ENCODE data around the gene DAGLA. TPM values are rescaled to one million over a fixed set of nuclear protein-coding genes. Genes with fewer than 3 reads are reported as not detected.
"Not testable (repeated sequence)": the region's sequence is repeated elsewhere in the genome, so short reads cannot be mapped to it uniquely, and the experiment has no call there.

DAGLA gene
- total RNA-seq, 1 experiment from 2014 or later = 9.5 TPM

DNA sequence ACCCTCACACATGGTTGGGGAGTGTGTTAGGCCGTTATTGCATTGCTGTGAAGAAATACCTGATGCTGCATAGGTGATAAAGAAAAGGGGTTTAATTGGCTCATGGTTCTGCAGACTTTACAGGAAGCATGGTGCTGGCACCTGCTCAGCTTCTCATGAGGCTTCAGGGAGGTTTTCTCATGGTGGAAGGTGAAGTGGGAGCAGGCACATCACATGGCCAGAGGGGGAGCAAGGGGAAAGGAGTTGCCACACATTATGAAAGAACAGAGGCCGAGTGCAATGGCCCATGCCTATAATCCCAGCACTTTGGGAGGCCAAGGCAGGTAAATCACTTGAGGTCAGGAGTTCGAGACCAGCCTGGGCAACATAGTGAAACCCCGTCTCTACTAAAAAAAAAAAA is 19.2 kb upstream of the DAGLA start:
- H3K4me3 ChIP-seq (ENCODE audit: low read depth, low read length); H3K9me3 Mint-ChIP-seq (ENCODE audit: unreplicated experiment); H3K27me3 ChIP-seq (replicated peaks; ENCODE audit: control insufficient read depth, insufficient read depth, low read length); H3K36me3 ChIP-seq (ENCODE audit: control insufficient read depth, insufficient read depth, low read length); H3K4me3 Mint-ChIP-seq (ENCODE audit: unreplicated experiment); H3K36me3 Mint-ChIP-seq (ENCODE audit: insufficient read depth, unreplicated experiment); H3K9me3 ChIP-seq; BruUV-seq (replicated peaks); POLR2A ChIA-PET; intact Hi-C loops (cut with micrococcal nuclease; ENCODE audit: unreplicated experiment); H3K27me3 Mint-ChIP-seq (ENCODE audit: insufficient read depth, unreplicated experiment): not testable (repeated sequence)
- Mint-ChIP-seq H3K27ac (ENCODE audit: unreplicated experiment) (peak overlapping the region; percentile 26), H3K4me1 (ENCODE audit: low read depth, unreplicated experiment) (peaks cover 29% of the 10 kb centered on the region)
- CTCF ChIA-PET = interaction anchor here (0.7 kb wide), 1 partner anchor 72 kb away, joined by 4 read pairs; no protein-coding TSS in a partner anchor
- TF ChIP-seq, protein P1, sequence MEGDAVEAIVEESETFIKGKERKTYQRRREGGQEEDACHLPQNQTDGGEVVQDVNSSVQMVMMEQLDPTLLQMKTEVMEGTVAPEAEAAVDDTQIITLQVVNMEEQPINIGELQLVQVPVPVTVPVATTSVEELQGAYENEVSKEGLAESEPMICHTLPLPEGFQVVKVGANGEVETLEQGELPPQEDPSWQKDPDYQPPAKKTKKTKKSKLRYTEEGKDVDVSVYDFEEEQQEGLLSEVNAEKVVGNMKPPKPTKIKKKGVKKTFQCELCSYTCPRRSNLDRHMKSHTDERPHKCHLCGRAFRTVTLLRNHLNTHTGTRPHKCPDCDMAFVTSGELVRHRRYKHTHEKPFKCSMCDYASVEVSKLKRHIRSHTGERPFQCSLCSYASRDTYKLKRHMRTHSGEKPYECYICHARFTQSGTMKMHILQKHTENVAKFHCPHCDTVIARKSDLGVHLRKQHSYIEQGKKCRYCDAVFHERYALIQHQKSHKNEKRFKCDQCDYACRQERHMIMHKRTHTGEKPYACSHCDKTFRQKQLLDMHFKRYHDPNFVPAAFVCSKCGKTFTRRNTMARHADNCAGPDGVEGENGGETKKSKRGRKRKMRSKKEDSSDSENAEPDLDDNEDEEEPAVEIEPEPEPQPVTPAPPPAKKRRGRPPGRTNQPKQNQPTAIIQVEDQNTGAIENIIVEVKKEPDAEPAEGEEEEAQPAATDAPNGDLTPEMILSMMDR (IDR thresholded peaks at IDR 0.05; ENCODE audit: insufficient read depth in 1 of 2, low read depth in 1 of 2, low read length in 1 of 2, severe bottlenecking in 1 of 2, unreplicated experiment in 1 of 2) = peak; percentile 30 to 31
- peak in 1 of 2 experiments; percentile 59 for DNase-seq
- H3K4me1 ChIP-seq = peaks cover 47% of the 10 kb centered on the region

DNA sequence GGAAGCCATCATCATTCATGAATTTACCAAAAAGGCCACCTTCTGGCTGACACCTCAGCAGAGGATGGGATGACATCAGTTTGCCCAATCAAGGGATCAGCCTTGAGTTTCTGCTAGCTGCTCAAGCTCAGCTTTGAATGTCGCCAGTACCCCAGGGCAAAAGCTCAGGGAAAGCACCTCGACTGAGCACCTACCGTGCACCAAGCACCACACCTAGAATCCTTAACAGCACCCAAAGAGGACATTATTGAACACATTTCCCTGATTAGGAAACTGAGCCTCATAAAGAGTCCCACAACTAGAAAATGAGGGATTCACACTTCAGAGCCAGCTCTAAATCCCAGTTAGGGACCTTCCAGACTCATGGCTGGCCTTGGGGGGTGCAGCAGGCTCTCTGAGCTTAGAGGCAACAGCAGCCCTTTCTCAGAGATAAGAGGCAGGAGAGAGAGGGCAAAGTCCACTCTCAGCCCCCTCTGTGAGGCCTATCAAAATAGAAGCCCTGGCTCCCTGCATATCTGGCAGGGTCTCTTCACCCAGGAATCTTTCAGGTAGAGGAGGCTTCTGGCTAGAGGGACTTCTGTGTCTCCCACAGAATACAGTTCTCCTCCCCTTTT is 13.4 kb upstream of the DAGLA start:
- Mint-ChIP-seq H3K4me1 (ENCODE audit: low read depth, unreplicated experiment) (peaks cover 21% of the 10 kb centered on the region), H3K4me3 (ENCODE audit: unreplicated experiment) (peak overlapping the region; percentile 84), H3K27ac (ENCODE audit: unreplicated experiment) (peak overlapping the region; percentile 88), H3K9me3 (ENCODE audit: unreplicated experiment) (peaks cover 9% of the 10 kb centered on the region), H3K27me3 (ENCODE audit: insufficient read depth, unreplicated experiment) (no peaks in the 10 kb centered on the region), H3K36me3 (ENCODE audit: insufficient read depth, unreplicated experiment) (peaks cover 30% of the 10 kb centered on the region)
- ChIA-PET POLR2A (interaction anchor here (0.6 to 1.5 kb wide), 14 partner anchors 8 to 237 kb away, joined by 3 to 6 read pairs (median 4); partner anchors contain the start of genes CPSF7 and SDHAF2), CTCF (interaction anchor here (0.6 to 2.7 kb wide), 25 partner anchors 8 to 232 kb away, joined by 3 to 23 read pairs (median 5); partner anchors contain the start of genes DAGLA, FEN1 and TMEM258)
- peak; percentile 89 to 93 for DNase-seq
- Histone ChIP-seq H3K27me3 (replicated peaks; ENCODE audit: control insufficient read depth, insufficient read depth, low read length) (no peaks in the 10 kb centered on the region), H3K4me3 (ENCODE audit: low read depth, low read length) (peak overlapping the region; percentile 47), H3K36me3 (ENCODE audit: control insufficient read depth, insufficient read depth, low read length) (peaks cover 2% of the 10 kb centered on the region; the same call in 1 of the 2 replicates), H3K9me3 (no peaks in the 10 kb centered on the region), H3K4me1 (peaks cover 46% of the 10 kb centered on the region)
- intact Hi-C loops (cut with micrococcal nuclease; ENCODE audit: unreplicated experiment) = loop anchor here (2.0 to 5.0 kb wide), 2 partner anchors 16 to 39 kb away; no protein-coding TSS in a partner anchor
- TF ChIP-seq, protein P1 (IDR thresholded peaks at IDR 0.05; ENCODE audit: insufficient read depth in 1 of 2, low read depth in 1 of 2, low read length in 1 of 2, severe bottlenecking in 1 of 2, unreplicated experiment in 1 of 2) = no peak
- BruUV-seq (replicated peaks) = TSS peak; percentile 99

DNA sequence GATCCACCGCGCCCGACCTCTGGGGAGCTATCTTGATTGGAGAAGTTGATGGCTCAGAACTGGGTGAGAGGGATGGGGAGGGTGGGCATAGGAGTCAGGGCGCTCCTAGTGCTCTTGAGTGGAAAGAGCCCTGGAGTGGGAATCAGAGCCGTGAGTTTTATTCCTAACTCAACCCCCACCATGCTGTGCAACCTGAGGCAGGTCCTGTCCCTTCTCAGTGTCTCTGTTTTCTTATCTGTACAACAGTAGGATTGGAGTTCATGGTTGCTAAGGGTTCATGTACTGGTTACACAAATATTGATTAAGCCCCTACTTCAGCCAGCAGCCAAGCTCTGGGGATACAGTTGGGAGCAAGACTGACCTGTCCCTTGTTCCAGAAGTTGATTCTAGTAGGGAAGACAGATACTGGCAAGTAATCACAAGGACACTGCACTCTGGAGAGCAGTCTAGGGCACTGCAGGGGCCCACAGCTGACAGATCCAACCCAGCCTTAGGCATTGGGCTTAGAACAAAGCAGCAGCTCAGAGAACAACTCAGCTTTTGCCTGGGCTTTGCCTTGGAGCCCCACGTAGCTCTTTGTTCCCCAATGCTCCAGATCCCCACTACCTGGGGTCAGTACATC is 12.4 kb upstream of the DAGLA start:
- peak; percentile 43 to 54 for DNase-seq
- Histone ChIP-seq H3K9me3 (no peaks in the 10 kb centered on the region), H3K4me3 (ENCODE audit: low read depth, low read length) (peak overlapping the region; percentile 47), H3K36me3 (ENCODE audit: control insufficient read depth, insufficient read depth, low read length) (peaks cover 2% of the 10 kb centered on the region; the same call in 1 of the 2 replicates), H3K4me1 (peaks cover 46% of the 10 kb centered on the region), H3K27me3 (replicated peaks; ENCODE audit: control insufficient read depth, insufficient read depth, low read length) (no peaks in the 10 kb centered on the region)
- Mint-ChIP-seq H3K27ac (ENCODE audit: unreplicated experiment) (peak overlapping the region; percentile 88), H3K4me3 (ENCODE audit: unreplicated experiment) (peak overlapping the region; percentile 84), H3K4me1 (ENCODE audit: low read depth, unreplicated experiment) (peaks cover 21% of the 10 kb centered on the region), H3K27me3 (ENCODE audit: insufficient read depth, unreplicated experiment) (no peaks in the 10 kb centered on the region), H3K9me3 (ENCODE audit: unreplicated experiment) (peaks cover 9% of the 10 kb centered on the region), H3K36me3 (ENCODE audit: insufficient read depth, unreplicated experiment) (peaks cover 30% of the 10 kb centered on the region)
- TF ChIP-seq, protein P1 (IDR thresholded peaks at IDR 0.05; ENCODE audit: insufficient read depth in 1 of 2, low read depth in 1 of 2, low read length in 1 of 2, severe bottlenecking in 1 of 2, unreplicated experiment in 1 of 2) = peak; percentile 24 to 36
- intact Hi-C loops (cut with micrococcal nuclease; ENCODE audit: unreplicated experiment) = loop anchor here (2.0 to 5.0 kb wide), 2 partner anchors 15 to 40 kb away; no protein-coding TSS in a partner anchor
- POLR2A ChIA-PET = interaction anchor here (0.6 to 1.5 kb wide), 3 partner anchors 28 to 238 kb away, joined by 3 to 7 read pairs (median 5); partner anchors contain the start of genes CPSF7 and SDHAF2
- CTCF ChIA-PET = interaction anchor here (0.6 to 2.7 kb wide), 20 partner anchors 9 to 233 kb away, joined by 3 to 23 read pairs (median 5); no protein-coding TSS in a partner anchor
- TSS peak; percentile 55 for BruUV-seq (replicated peaks)
